Natural killer cell (primary cell): ENCODE data around the gene COL5A1. TPM values are rescaled to one million over a fixed set of nuclear protein-coding genes. Genes with fewer than 3 reads are reported as not detected.

Experiments used
- ATAC-seq, 3 donors: fragments of 150-1000 bp in 2 of 3; fragments of 200-7000 bp in 1 of 3; cut with Tn5 transposase; 1 replicate in 1 of 3; 2 replicates in 2 of 3; pipeline ENCODE4 v1.10.0; 2021; ENCODE audit warnings: mild to moderate bottlenecking in 2 of 3, moderate library complexity in 2 of 3
- DNase-seq, 2 donors: peaks; one replicate each; pipeline versions ENCODE4 v3.0.0 to v3.0.0-alpha.2; 2013 to 2021; ENCODE audit warnings: mixed read lengths in 1 of 2
- H3K27ac ChIP-seq: one replicate; pipeline ENCODE4 v1.5.1; 2013; ENCODE audit warnings: mild to moderate bottlenecking, low read length
- H3K27me3 ChIP-seq: one replicate; pipeline ENCODE4 v1.6.1; 2013; ENCODE audit warnings: low read length; ENCODE audit not compliant: control insufficient read depth, insufficient read depth
- H3K36me3 ChIP-seq: one replicate; pipeline ENCODE4 v1.6.1; 2013; ENCODE audit warnings: low read length; ENCODE audit not compliant: control insufficient read depth, insufficient read depth
- H3K4me1 ChIP-seq: one replicate; pipeline ENCODE4 v1.6.1; 2013; ENCODE audit warnings: low read length; ENCODE audit not compliant: control insufficient read depth, insufficient read depth
- H3K4me3 ChIP-seq: one replicate; pipeline ENCODE4 v1.5.1; 2013; ENCODE audit warnings: low read length
- H3K9me3 ChIP-seq: one replicate; pipeline ENCODE4 v1.6.1; 2013; ENCODE audit warnings: low read length; ENCODE audit not compliant: control insufficient read depth, insufficient read depth
- H3K27ac Mint-ChIP-seq, 2 donors: one replicate each; pipeline ENCODE4 v1.8.0; 2022; ENCODE audit warnings: mild to moderate bottlenecking in 2 of 2, mixed read lengths in 2 of 2, moderate library complexity in 1 of 2
- H3K27me3 Mint-ChIP-seq, 2 donors: one replicate each; pipeline ENCODE4 v1.8.0; 2022; ENCODE audit warnings: low read depth in 2 of 2, mixed read lengths in 2 of 2
- H3K36me3 Mint-ChIP-seq: one replicate; pipeline ENCODE4 v1.8.0; 2022; ENCODE audit warnings: mixed read lengths
- H3K4me1 Mint-ChIP-seq, 2 donors: one replicate each; pipeline ENCODE4 v1.8.0; 2022; ENCODE audit warnings: mixed read lengths in 2 of 2
- H3K4me3 Mint-ChIP-seq: one replicate; pipeline ENCODE4 v1.8.0; 2022; ENCODE audit warnings: mild to moderate bottlenecking, moderate library complexity, mixed read lengths
- H3K9me3 Mint-ChIP-seq, 2 donors: one replicate each; pipeline ENCODE4 v1.8.0; 2022; ENCODE audit warnings: mixed read lengths in 2 of 2
- WGBS: methylation state at CpG from one replicate; pipeline ENCODE4 v1.1.7; 2013; ENCODE audit warnings: missing lambda C conversion rate; ENCODE audit not compliant: insufficient coverage; 5-methylcytosine and 5-hydroxymethylcytosine counted together
- intact Hi-C: fragments of 100-400 bp; cut with micrococcal nuclease; formaldehyde crosslinking; loops from one replicate; pipeline ENCODE4 v1.14.2; 2022
- total RNA-seq, 4 donors: library from RNA; stranded (reverse); fragments of 120-200 nt in 1 of 4; gene quantifications; one replicate each; pipeline versions ENCODE4 v1.2.3 to v1.2.4, GENCODE V29; 2013 to 2022
- TF ChIP-seq, protein P1 (sequence below): fragments of 200-600 bp; IDR thresholded peaks from one replicate; pipeline ENCODE4 v1.8.0; 2022; ENCODE audit warnings: antibody characterized with exemption

Gene COL5A1
- total RNA-seq, 3 donors from 2014 or later (not counting 1 experiment from before 2014, with no cell fraction given) = 0.11 to 0.28 (median 0.23) TPM

DNA sequence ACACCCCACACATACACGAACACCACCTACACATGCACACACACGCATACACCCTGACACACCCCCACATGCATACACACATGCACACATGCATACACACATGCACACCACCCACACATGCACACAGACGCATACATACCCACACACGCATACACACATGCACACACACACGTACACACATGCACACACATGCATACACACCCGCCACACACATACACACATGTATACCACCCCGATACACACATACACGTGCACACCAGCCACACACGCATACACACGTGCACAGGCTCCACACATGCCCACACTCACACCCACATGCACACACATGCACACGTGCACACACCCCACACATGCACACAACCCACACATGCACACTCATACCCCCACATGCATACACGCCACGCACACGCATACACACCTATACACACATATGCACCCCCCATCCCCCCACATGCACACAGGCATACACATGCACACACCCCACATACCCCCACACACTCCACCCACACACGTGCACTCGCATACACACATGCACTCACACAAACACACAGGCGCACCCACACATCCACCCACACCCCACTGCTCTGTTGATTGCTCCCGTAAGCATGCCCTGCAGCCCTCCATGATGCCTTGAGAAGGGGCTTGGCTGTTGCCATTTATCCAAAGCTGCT, 119.3 kb downstream of the COL5A1 start:
- 88% methylated on average over 18 of the region's 18 CpGs for whole genome bisulfite sequencing
- no peak overlapping the region for H3K4me3 ChIP-seq
- no peaks in the 10 kb centered on the region for H3K36me3 Mint-ChIP-seq
- DNase-seq (no peak), ATAC-seq (peak in 1 of 3 donors; percentile 21)
- H3K36me3 ChIP-seq = no peaks in the 10 kb centered on the region
- H3K27ac Mint-ChIP-seq = no peak overlapping the region
- H3K27me3 ChIP-seq = no peaks in the 10 kb centered on the region
- H3K4me3 Mint-ChIP-seq = no peak overlapping the region
- intact Hi-C loops = no loop called here
- peaks cover 0 to 11% of the 10 kb centered on the region in 2 donors for H3K4me1 Mint-ChIP-seq
- H3K27me3 Mint-ChIP-seq = peaks cover 0 to 2% of the 10 kb centered on the region in 2 donors
- H3K4me1 ChIP-seq = no peaks in the 10 kb centered on the region
- H3K9me3 ChIP-seq = no peaks in the 10 kb centered on the region
- TF ChIP-seq, protein P1, sequence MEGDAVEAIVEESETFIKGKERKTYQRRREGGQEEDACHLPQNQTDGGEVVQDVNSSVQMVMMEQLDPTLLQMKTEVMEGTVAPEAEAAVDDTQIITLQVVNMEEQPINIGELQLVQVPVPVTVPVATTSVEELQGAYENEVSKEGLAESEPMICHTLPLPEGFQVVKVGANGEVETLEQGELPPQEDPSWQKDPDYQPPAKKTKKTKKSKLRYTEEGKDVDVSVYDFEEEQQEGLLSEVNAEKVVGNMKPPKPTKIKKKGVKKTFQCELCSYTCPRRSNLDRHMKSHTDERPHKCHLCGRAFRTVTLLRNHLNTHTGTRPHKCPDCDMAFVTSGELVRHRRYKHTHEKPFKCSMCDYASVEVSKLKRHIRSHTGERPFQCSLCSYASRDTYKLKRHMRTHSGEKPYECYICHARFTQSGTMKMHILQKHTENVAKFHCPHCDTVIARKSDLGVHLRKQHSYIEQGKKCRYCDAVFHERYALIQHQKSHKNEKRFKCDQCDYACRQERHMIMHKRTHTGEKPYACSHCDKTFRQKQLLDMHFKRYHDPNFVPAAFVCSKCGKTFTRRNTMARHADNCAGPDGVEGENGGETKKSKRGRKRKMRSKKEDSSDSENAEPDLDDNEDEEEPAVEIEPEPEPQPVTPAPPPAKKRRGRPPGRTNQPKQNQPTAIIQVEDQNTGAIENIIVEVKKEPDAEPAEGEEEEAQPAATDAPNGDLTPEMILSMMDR = no peak
- no peak overlapping the region for H3K27ac ChIP-seq
- H3K9me3 Mint-ChIP-seq = peaks cover 0 to 6% of the 10 kb centered on the region in 2 donors

DNA sequence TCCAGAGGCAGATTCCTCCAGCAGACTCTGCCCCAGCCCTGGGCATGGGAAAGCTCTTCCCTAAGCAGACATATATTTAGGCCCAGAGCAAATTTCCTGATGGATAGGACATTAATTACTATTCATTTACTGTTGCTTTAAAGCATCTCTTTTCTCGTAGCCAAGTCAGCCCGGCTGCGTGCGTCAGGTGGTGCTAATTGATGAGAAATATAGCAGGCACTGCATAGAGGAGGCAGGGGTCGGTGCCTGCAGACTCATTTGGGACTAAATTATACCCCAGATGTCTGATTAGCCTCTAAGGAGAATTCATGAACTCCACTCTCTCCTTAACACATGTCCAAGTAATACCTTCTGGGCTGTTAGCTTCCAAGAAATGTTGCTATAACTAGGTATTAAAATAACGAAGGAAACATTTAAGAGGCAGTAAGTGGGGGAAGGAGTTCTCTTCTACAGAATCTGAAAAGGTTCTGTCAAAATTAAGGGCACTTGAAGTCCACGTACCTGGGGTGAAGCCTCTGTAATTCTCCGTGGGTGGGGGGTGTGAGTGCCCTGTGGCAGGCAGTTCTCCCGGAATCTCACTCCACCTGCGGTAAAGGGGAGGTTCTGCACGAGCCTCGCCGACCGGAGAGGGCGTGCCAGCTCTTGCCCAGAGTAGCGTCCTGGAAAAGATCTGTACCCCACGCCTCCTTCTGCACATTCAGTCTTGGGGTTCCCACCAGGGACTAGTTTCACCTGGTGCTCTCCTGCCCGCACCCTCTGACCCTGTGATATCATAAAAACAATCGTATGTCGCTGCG, 123.1 kb downstream of the COL5A1 start:
- H3K27ac Mint-ChIP-seq = no peak overlapping the region
- no peak for DNase-seq
- ATAC-seq = no peak

DNA sequence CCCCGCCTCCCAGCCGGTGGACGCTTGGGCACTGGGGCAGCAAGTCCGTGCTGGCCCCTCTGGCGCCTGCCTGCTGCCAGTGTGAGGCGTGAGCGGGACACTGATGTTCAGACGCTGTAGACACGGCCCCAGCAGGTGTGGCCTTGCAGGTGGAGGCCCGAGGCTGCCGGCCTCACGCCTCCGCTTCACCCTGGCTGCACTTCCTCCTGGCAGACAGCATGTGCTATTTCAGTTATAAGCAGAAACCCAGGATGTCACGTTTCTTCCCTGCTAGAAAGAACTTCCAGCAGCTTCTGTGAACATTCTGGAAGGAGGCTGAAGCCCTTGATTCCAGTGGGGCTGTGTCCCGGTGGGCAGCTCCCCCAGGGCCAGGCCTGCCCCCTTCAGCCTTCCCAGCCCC, 124.2 kb downstream of the COL5A1 start:
- no peaks in the 10 kb centered on the region for H3K36me3 ChIP-seq

More for the DNA sequence above, 123.1 kb downstream of the COL5A1 start:
- H3K27ac ChIP-seq = no peak overlapping the region
- Mint-ChIP-seq H3K4me3 (no peak overlapping the region), H3K27me3 (peaks cover 0 to 2% of the 10 kb centered on the region in 2 donors), H3K9me3 (peaks cover 0 to 6% of the 10 kb centered on the region in 2 donors), H3K36me3 (no peaks in the 10 kb centered on the region), H3K4me1 (peaks cover 18 to 31% of the 10 kb centered on the region in 2 donors)
- 93% methylated on average over 19 of the region's 21 CpGs for whole genome bisulfite sequencing
- H3K27me3 ChIP-seq = no peaks in the 10 kb centered on the region
- peaks cover 20% of the 10 kb centered on the region for H3K4me1 ChIP-seq
- no peak overlapping the region for H3K4me3 ChIP-seq
- TF ChIP-seq, protein P1 = no peak
- no peaks in the 10 kb centered on the region for H3K36me3 ChIP-seq
- H3K9me3 ChIP-seq = no peaks in the 10 kb centered on the region
- intact Hi-C loops = no loop called here

More for the DNA sequence above, 124.2 kb downstream of the COL5A1 start:
- H3K4me1 ChIP-seq = peaks cover 25% of the 10 kb centered on the region
- Mint-ChIP-seq H3K36me3 (no peaks in the 10 kb centered on the region), H3K4me3 (no peak overlapping the region), H3K4me1 (peaks cover 29 to 40% of the 10 kb centered on the region in 2 donors), H3K9me3 (peaks cover 0 to 2% of the 10 kb centered on the region in 2 donors), H3K27ac (no peak overlapping the region), H3K27me3 (peaks cover 0 to 2% of the 10 kb centered on the region in 2 donors)
- TF ChIP-seq, protein P1 = no peak
- no peak overlapping the region for H3K4me3 ChIP-seq
- H3K27ac ChIP-seq = no peak overlapping the region
- intact Hi-C loops = no loop called here
- no peaks in the 10 kb centered on the region for H3K9me3 ChIP-seq
- 61% methylated on average over 15 of the region's 15 CpGs for WGBS
- H3K27me3 ChIP-seq = no peaks in the 10 kb centered on the region
- ATAC-seq (no peak), DNase-seq (no peak)
